Brain pericyte (primary cell): Measurements from ENCODE around the gene TTYH3.
"Not testable (repeated sequence)": the region's sequence is repeated elsewhere in the genome, so short reads cannot be mapped to it uniquely, and the experiment has no call there.

Source experiments
- DNase-seq: peaks from one replicate; pipeline ENCODE4 v3.0.0-alpha.2; 2012; ENCODE audit warnings: low read depth, low spot score

The TTYH3 gene

DNA sequence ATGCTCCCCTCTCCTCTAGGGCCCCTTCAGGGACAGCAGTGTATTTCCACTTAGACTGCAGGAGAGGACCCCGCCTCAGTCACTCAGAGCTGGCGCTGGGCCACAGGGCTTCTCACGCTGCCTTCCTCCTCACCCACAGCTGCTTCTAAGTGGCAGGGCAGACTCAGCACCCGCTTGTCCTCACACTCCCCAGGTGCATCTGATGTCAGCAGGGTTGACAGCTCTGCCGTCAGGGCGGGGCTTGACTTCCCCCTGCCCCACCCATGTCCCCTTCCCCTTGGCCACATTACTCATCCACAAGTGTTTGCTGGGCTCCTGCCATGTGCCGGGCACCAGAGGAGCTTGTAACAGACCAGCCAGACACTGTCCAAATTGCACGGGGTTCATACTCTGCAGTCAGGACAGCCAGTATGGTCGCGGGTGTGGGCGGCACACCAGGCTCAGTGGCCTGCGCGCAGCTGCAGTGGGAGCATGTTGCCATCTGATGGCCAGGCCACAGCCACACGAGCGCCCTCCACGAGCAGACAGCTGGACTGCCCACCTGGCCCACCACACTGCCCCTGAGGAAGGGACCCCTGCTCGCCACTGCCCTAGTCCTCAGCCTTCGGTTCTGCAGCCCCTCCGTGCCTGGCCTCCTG lies 29.3 kb upstream of the TTYH3 start:
- no peak for DNase-seq

GRCh38 chr7:2603044-2603965 lies 28.5 kb upstream of the TTYH3 start:
- no peak for DNase-seq

GRCh38 chr7:2604608-2605174 lies 27.1 kb upstream of the TTYH3 start:
- no peak for DNase-seq

- DNase-seq: no peak
These were observed 25.9 kb upstream of the TTYH3 start for GRCh38 chr7:2605608-2606538.

- DNase-seq: no peak
These were observed 25.2 kb upstream of the TTYH3 start for GRCh38 chr7:2606539-2606936.

DNA sequence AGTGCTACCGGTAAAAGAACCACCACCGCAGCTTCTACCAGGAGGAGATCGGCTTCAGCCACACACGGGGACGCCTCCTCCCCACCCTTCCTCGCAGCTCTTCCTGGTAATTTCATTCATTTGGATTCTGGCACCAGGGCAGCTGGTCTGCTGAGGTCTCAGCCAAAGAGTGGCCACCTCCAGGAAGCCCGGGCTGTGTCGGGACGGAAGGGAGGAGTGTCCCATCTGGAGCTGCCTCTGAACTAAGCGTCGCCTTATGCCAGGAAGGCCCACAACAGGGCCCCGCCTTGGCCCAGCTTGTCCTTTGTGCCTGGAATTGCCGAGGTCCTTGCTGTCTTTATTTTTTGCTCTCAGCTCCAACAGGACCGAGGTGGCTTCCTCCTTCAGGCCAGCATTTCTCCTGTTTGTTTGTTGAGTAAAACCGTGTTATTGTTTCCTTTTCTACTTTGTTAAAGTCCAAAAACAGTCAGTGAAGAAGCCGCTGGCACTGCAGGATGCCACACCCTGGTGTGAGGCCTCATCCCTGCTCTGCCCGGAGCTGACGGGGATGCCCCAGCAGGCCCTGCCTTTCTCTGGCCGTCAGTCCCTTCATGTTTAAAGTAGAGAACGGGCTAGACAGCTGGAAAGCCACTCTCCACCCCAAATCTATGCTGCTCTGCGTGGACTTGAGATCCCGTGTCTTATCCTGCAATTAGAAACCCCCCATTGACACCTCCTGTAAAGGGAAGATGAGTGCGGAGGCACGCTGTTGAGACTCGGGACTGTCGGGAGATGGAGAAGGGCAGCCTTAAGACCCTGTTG lies 24.5 kb upstream of the TTYH3 start:
- DNase-seq: no peak

GRCh38 chr7:2607923-2608904 lies 23.6 kb upstream of the TTYH3 start:
- no peak for DNase-seq

DNA sequence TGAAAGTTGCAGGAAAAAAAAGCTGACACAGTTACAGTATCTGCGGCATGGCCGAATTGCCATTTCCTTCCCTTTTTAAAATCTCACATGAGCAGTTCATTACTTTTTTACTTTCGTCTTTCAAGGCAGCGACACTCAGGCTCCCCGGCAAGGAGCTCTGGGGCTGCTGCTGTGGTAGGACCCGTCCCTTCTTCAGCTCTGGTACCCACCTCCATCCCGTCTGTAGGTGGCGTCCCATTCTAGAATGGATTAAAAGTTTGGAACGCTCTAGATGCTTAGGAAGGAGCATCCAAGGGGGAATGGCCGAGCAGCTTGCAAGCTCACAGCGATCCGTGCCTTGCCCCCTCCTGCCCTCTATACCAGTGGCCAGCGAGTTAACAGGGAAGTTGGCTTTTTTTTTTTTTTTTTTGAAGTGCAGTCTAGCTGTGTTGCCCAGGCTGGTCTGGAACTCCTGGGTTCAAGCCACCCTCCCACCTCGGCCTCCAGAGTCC lies 22.8 kb upstream of the TTYH3 start:
- no peak for DNase-seq

- DNase-seq: not testable (repeated sequence)
These were observed 22.1 kb upstream of the TTYH3 start for GRCh38 chr7:2609646-2610045.

- no peak for DNase-seq
These were observed 21.3 kb upstream of the TTYH3 start for GRCh38 chr7:2610466-2610865.

DNA sequence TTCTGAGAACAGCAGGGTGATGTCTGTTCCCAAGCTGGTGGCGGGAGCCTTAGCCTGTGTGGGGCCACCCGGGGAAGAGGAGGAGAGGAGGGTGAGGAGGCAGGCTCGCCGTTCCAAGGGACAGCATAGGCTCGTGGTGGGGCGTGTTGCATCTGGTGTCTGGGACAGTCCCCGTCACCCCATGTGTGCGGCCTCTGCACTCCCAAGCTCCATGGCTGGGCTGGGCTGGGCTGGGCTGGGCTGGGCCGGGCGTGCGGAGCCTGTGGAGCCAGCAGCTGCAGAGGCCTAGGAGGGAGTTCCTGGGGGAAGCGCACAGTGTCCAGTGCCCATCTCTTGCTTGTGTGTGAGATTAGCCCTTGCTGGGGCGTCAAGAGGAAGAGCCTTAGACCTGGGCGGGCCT lies 20.9 kb upstream of the TTYH3 start:
- no peak for DNase-seq

DNA sequence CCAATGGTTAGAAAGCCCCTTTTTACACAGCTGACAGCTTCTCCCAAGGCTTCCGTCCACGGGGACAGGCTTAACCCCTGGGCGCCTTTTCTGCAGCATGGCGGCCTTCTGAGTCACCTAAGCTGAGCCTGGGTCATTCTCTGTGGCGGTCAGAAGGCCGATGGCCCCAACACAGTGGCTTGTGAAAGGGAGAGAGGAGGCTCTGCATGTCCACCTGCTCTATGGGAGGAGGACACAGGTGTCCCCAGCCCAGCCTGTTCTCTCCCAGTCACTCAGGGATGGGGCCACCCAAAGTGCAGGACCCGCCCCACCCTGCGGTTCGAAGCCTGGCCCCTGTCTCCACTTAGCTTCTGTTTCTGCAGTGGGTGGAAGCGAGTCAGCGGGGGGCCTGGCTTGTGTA lies 20.4 kb upstream of the TTYH3 start:
- no peak for DNase-seq

DNA sequence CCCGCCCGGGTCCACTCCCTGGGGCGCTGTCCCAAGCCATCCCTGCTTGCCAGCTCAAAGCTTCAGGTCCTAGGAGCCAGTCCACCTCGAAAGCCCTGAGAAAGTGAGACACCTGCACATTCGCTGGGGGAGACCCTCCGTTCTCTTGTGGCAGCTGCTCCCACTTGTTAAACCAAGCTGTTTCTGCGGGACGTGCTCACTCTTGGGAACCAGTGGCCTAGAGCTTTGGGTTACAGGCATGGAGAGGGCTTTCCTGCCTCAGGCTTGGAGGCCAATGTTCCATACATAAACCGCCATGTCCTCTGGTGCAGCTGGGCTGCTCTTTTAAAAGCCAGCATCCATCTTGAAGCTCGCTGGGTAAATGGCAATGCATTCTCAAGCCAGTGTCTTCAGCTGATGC lies 19.9 kb upstream of the TTYH3 start:
- no peak for DNase-seq

GRCh38 chr7:2612445-2613097 lies 19.2 kb upstream of the TTYH3 start:
- no peak for DNase-seq

DNA sequence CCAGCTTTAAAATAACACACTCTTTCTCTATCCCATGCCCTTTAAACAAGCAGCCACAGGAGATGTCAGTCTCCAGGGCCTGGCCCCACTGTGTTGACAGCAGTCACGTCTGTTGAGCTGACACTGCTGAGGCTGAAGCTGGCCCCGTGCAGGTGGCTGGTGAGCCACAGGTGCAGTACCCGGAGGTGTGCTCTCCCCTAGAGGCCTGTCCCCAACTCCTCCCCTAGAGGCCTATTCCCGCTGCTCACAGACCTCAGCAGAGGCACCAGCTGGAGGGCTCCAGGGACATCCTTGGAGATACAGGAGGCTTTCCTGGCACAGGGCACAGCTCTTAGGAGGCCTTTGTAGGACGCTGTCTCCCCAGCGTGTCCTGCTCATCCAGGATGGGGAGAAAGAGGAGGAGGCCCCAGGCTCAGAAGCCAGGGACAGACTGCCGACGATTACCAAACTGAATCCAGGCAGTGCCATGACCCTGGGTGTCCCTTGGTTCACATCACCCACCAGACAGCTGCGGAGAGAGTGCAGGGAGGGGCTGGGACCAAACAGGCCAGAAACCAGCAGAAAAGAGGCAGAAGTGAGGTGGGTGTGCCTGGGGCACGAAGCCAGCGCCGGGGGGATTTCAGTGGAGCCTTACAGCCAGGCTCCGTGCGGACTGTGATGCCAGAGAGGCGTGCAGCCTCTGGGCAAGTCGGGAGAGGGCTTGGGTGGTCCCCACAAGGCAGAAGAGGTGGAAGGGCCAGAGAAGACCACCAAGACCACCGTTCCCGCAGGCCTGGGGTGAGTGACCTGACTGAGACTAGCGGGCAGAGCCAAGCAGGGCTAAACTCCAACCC lies 18.5 kb upstream of the TTYH3 start:
- DNase-seq: no peak

- no peak for DNase-seq
These were observed 17.7 kb upstream of the TTYH3 start for GRCh38 chr7:2613931-2614600.

DNA sequence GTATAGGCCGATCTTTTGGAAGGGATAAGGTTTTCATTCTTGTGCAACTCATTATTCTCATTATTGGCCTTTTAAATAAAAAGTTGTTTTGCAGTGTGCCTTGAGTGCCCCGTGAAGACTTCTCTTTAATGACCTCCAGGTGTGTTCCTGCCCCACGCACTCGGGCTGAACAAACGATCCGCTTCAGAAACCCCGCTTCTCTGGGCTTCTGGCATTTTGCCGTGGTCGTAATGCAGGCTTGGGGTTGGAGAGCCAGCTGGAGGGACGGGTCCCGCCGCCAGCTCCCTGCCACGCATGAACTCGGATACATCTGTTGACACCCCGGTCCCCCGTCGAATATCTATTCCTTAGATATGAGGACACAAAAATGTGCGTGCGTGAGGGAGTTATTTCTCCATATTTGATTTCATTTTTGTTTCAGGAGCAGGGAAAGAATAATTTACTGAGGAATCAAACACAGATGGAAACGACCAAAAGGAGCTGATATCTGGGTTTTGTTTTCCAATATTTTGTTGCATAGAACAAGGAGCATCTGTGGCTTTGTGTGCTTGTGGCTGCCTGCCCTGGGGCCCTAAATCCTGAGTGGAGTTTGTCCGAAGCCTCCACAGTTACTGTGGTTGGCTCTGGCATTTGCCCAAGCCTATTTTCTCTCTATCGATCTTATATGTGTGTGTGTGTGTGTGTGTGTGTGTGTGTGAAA lies 17.0 kb upstream of the TTYH3 start:
- DNase-seq: no peak
